Mesothelial cell of epicardium (in vitro differentiated cells): ENCODE results near the gene IFT172. TPM values are rescaled to one million over a fixed set of nuclear protein-coding genes. Genes with fewer than 3 reads are reported as not detected.
A peak's percentile ranks its signal among the peaks of the same experiment; 100 is the strongest.

Source experiments
- DNase-seq, 2 experiments: peaks; one replicate each; pipeline ENCODE4 v3.0.0; 2021; ENCODE audit warnings: low spot score in 2 of 2; ENCODE audit not compliant: unreplicated experiment in 2 of 2
- H3K27ac Mint-ChIP-seq: 2 replicates; pipeline ENCODE4 v1.8.0; 2021; ENCODE audit warnings: mixed read lengths
- H3K27me3 Mint-ChIP-seq: 2 replicates; pipeline ENCODE4 v1.8.0; 2021; ENCODE audit warnings: low read depth, mixed read lengths
- H3K36me3 Mint-ChIP-seq: 2 replicates; pipeline ENCODE4 v1.8.0; 2021; ENCODE audit warnings: mixed read lengths
- H3K4me1 Mint-ChIP-seq: 2 replicates; pipeline ENCODE4 v1.8.0; 2021; ENCODE audit warnings: mixed read lengths
- H3K4me3 Mint-ChIP-seq: 2 replicates; pipeline ENCODE4 v1.8.0; 2021; ENCODE audit warnings: mild to moderate bottlenecking, moderate library complexity, mixed read lengths
- H3K9me3 Mint-ChIP-seq: 2 replicates; pipeline ENCODE4 v1.8.0; 2021; ENCODE audit warnings: mixed read lengths
- total RNA-seq: library from RNA; stranded (reverse); gene quantifications from 3 replicates; pipeline ENCODE4 v1.2.1, GENCODE V29; 2021
- TF ChIP-seq, protein P1 (sequence below): fragments of 200-600 bp; sonication (generic); IDR thresholded peaks from one replicate; pipeline ENCODE4 v1.5.0; 2021; ENCODE audit warnings: antibody characterized with exemption; ENCODE audit not compliant: unreplicated experiment

Gene IFT172
- total RNA-seq, 1 donor from 2014 or later = 68.0 TPM

DNA sequence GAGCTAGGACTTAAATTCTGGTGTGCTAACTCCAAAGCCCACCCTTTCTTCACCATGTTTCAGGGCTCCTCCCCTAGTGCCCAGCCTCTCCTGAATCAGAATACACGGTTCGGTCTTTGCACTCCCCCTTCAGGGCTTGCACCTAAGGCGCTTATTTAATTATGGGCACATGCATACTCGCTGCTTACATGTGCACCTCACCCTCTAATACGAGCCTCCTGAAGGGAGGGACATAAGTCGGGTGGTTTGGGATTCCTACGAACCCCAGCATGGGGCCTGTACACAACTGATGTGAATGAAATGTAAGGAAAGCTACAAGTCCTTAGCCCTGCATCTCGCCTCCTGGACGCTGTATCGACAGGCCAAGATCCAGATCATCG lies 435 bp downstream of the IFT172 start:
- no peak for DNase-seq
- Mint-ChIP-seq H3K36me3 (no peaks in the 10 kb centered on the region), H3K4me3 (peak overlapping the region; percentile 94), H3K4me1 (peaks cover 23% of the 10 kb centered on the region), H3K9me3 (no peaks in the 10 kb centered on the region), H3K27ac (peak overlapping the region; percentile 95), H3K27me3 (peaks cover 8% of the 10 kb centered on the region)
- TF ChIP-seq, protein P1, sequence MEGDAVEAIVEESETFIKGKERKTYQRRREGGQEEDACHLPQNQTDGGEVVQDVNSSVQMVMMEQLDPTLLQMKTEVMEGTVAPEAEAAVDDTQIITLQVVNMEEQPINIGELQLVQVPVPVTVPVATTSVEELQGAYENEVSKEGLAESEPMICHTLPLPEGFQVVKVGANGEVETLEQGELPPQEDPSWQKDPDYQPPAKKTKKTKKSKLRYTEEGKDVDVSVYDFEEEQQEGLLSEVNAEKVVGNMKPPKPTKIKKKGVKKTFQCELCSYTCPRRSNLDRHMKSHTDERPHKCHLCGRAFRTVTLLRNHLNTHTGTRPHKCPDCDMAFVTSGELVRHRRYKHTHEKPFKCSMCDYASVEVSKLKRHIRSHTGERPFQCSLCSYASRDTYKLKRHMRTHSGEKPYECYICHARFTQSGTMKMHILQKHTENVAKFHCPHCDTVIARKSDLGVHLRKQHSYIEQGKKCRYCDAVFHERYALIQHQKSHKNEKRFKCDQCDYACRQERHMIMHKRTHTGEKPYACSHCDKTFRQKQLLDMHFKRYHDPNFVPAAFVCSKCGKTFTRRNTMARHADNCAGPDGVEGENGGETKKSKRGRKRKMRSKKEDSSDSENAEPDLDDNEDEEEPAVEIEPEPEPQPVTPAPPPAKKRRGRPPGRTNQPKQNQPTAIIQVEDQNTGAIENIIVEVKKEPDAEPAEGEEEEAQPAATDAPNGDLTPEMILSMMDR = no peak

DNA sequence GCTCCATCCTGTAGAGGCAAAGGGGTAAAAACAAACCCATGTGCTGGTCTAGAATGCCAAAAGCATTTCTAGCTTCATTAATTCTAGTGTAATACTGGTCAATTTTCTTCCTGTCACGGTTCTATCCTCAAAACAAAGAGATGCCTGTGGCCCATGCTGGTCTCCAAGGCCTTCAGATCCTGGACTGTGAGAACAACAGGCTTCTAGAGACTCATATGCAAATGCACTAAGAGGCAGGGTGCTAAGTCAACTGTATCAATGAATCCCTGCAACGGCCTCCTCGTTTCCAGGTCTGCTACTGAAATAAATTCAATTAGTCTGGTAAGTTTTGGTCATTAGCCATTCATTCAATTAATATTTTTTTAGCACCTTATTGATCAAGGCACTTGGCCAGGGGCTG lies 4.0 kb downstream of the IFT172 start:
- Mint-ChIP-seq H3K27me3 (no peaks in the 10 kb centered on the region), H3K27ac (no peak overlapping the region), H3K36me3 (peaks cover 14% of the 10 kb centered on the region), H3K9me3 (no peaks in the 10 kb centered on the region), H3K4me1 (peaks cover 17% of the 10 kb centered on the region), H3K4me3 (no peak overlapping the region)
- DNase-seq = no peak
- TF ChIP-seq, protein P1 = no peak

DNA sequence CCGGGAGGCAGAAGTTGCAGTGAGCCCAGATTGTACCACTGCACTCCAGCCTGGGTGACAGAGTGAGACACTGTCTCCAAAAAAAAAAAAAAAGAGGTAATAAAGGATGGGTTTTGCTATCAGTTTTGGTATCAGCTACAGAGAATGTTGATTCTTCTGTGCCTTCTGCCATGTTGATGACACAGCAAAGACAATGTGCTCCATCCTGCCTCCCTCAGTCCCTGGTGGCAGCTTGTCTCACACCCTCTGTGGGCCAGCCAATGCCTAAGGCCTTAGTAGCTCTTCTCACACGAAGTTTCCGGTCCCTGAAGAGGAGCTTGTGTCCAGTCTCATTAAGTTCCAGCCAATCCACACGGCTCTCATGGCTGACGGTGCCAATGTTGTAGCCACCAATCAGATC lies 17.6 kb downstream of the IFT172 start:
- Mint-ChIP-seq H3K36me3 (peaks cover 26% of the 10 kb centered on the region), H3K4me3 (no peak overlapping the region), H3K4me1 (no peaks in the 10 kb centered on the region), H3K9me3 (no peaks in the 10 kb centered on the region), H3K27ac (no peak overlapping the region), H3K27me3 (no peaks in the 10 kb centered on the region)
- DNase-seq = no peak
- TF ChIP-seq, protein P1 = no peak

DNA sequence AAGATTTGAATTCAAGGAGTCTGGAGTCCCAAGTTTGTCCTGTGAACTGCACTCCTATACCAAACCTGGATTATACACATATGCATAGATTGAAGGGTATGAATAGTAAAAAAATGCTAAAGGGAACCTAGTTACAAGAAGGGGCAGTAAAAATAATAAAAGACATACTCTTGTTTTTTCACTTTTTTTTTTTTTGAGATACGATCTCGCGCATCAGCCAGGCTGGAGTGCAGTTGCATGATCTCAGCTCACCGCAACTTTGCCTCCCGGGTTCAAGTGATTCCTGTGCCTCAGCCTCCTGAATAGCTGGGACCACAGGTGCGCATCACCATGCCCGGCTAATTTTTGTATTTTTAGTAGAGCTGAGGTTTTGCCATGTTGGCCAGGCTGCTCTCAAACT lies 25.1 kb downstream of the IFT172 start:
- Mint-ChIP-seq H3K27me3 (no peaks in the 10 kb centered on the region), H3K36me3 (peaks cover 9% of the 10 kb centered on the region), H3K27ac (no peak overlapping the region)

DNA sequence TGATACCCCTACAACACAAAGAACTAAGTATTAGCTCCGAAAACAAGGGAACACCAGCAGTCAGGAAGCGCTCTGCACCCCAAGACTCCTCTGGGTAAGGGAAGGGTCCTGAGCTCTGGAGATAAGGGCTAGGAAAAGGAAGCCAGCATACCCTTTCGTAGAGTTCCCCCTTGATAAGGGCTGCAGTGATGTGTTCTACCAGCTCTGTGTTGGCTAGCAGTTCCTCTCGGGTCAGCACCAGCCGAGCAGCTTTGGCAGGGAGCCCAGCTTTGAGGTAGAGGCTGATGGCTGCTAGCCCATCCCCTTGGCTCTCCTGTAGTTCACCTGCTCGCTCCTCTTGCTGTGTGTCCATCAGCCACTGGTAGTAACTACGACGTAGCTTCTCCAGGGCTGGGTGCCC lies 28.4 kb downstream of the IFT172 start:
- Mint-ChIP-seq H3K4me3 (no peak overlapping the region), H3K36me3 (peaks cover 22% of the 10 kb centered on the region), H3K27ac (no peak overlapping the region), H3K4me1 (no peaks in the 10 kb centered on the region), H3K27me3 (no peaks in the 10 kb centered on the region), H3K9me3 (no peaks in the 10 kb centered on the region)
- TF ChIP-seq, protein P1 = no peak
- DNase-seq = no peak

More for the DNA sequence above, 25.1 kb downstream of the IFT172 start:
- no peaks in the 10 kb centered on the region for H3K4me1 Mint-ChIP-seq
- TF ChIP-seq, protein P1 = no peak
- no peak for DNase-seq
- H3K9me3 Mint-ChIP-seq = no peaks in the 10 kb centered on the region
- H3K4me3 Mint-ChIP-seq = no peak overlapping the region

DNA sequence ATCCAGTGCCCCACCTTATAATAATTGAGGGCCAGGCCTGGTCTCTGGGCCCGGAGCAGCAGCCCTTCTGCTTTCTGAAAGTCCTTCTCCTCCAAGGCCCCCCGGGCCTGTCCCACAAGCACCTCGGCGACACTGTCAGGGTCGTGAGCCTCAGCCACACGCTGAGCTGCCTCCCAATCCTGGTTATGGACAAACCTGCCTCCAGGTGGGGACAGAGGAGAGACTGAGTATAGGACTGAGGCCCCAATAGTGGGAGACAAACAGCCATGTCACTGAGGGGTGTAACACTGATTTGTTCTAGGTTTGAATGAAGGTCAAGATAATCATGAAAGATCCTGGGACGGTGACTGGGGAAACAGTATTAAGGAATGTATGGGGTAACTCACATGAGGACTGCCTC lies 35.6 kb downstream of the IFT172 start:
- H3K9me3 Mint-ChIP-seq = no peaks in the 10 kb centered on the region
- DNase-seq = no peak
- no peaks in the 10 kb centered on the region for H3K4me1 Mint-ChIP-seq
- TF ChIP-seq, protein P1 = no peak
- no peak overlapping the region for H3K4me3 Mint-ChIP-seq
- H3K36me3 Mint-ChIP-seq = peaks cover 46% of the 10 kb centered on the region
- H3K27ac Mint-ChIP-seq = no peak overlapping the region
- H3K27me3 Mint-ChIP-seq = no peaks in the 10 kb centered on the region
